K562 (cell line): ENCODE data around the gene ABCA1. TPM values are rescaled to one million over a fixed set of nuclear protein-coding genes. Genes with fewer than 3 reads are reported as not detected.

Experiments used
- ATF1 ChIP-seq, 2 experiments: fragments of 450-650 bp in 1 of 2; IDR thresholded peaks; 2 replicates each; pipeline ENCODE4 v1.6.1; 2016; ENCODE audit warnings: missing compliant biosample characterization in 1 of 2, missing genetic modification characterization in 1 of 2
- CBFA2T3 ChIP-seq: fragments of 450-650 bp; IDR thresholded peaks from 2 replicates; pipeline ENCODE4 v1.6.1; 2017
- DPF2 ChIP-seq: fragments of 450-650 bp; IDR thresholded peaks from 2 replicates; pipeline ENCODE4 v1.6.1; 2016
- HDAC2 ChIP-seq: fragments of 450-650 bp; IDR thresholded peaks from 2 replicates; pipeline ENCODE4 v1.6.1; 2016; ENCODE audit warnings: mild to moderate bottlenecking
- HDAC3 ChIP-seq: fragments of 450-650 bp; IDR thresholded peaks from 2 replicates; pipeline ENCODE4 v1.6.1; 2018; ENCODE audit warnings: borderline replicate concordance, mild to moderate bottlenecking, moderate library complexity; ENCODE audit not compliant: partially characterized antibody
- HIVEP1 ChIP-seq: fragments of 250-450 bp; sonication (Bioruptor Pico); IDR thresholded peaks from 2 replicates; pipeline ENCODE4 v1.4.0; 2020; ENCODE audit warnings: mild to moderate bottlenecking
- NCOR1 ChIP-seq: fragments of 450-650 bp; IDR thresholded peaks from 2 replicates; pipeline ENCODE4 v1.6.1; 2016; ENCODE audit warnings: mild to moderate bottlenecking, moderate library complexity
- NFATC3 ChIP-seq: fragments of 450-650 bp; IDR thresholded peaks from 2 replicates; pipeline ENCODE4 v1.6.1; 2017; ENCODE audit warnings: mild to moderate bottlenecking
- PCBP1 ChIP-seq: fragments of 200-400 bp; formaldehyde crosslinking; IDR thresholded peaks from 2 replicates; pipeline ENCODE4 v1.6.1; 2018; ENCODE audit warnings: mild to moderate bottlenecking, low read depth, low read length; ENCODE audit not compliant: poor library complexity, severe bottlenecking
- PHB ChIP-seq: fragments of 250-450 bp; sonication (Bioruptor Pico); IDR thresholded peaks from 2 replicates; pipeline ENCODE4 v1.5.0; 2021
- SOX6 ChIP-seq: fragments of 450-650 bp; IDR thresholded peaks from 2 replicates; pipeline ENCODE4 v1.6.1; 2014; ENCODE audit warnings: mild to moderate bottlenecking
- STAT5B ChIP-seq: fragments of 250-450 bp; sonication (Bioruptor Pico); IDR thresholded peaks from 2 replicates; pipeline ENCODE4 v1.8.0; 2021; ENCODE audit warnings: mild to moderate bottlenecking, inconsistent platforms
- TEAD4 ChIP-seq, 2 experiments: sonication (generic) in 1 of 2; formaldehyde crosslinking in 1 of 2; IDR thresholded peaks; 2 replicates each; pipeline versions ENCODE4 v1.6.1 to v1.8.0; 2012 to 2022; ENCODE audit warnings: borderline replicate concordance in 1 of 2, inconsistent platforms in 1 of 2, low read length in 1 of 2, mild to moderate bottlenecking in 1 of 2, missing genetic modification reagents in 1 of 2
- ZNF75A ChIP-seq: fragments of 450-650 bp; formaldehyde crosslinking; IDR thresholded peaks from 2 replicates; pipeline ENCODE4 v1.4.0; 2020; ENCODE audit warnings: mild to moderate bottlenecking
- ZSCAN29 ChIP-seq: fragments of 450-650 bp; IDR thresholded peaks from 2 replicates; pipeline ENCODE4 v1.6.1; 2017
- polyA plus RNA-seq, 8 experiments: library from polyadenylated mRNA; depleted of rRNA in 4 of 8; stranded (reverse) in 5 of 8; unstranded in 3 of 8; fragments of >200 nt; fragmentation: Nextera tagmentation in 2 of 8; fragmentation: Illumina TruSeq in 1 of 8; extraction: Ambion mirVana in 2 of 8; extraction: Trizol in 1 of 8; gene quantifications; 2 replicates each; pipeline versions ENCODE4 v1.2.1 to v1.2.3, GENCODE V29; 2011 to 2014; ENCODE audit warnings: inconsistent platforms in 1 of 8, missing spikeins in 1 of 8
- total RNA-seq, 7 experiments: library from RNA; depleted of rRNA in 6 of 7; stranded (reverse); fragments of >200 nt in 6 of 7; fragmentation: Illumina TruSeq in 2 of 7; extraction: Trizol in 2 of 7; gene quantifications; 2 replicates each; pipeline versions ENCODE4 v1.2.1 to v1.2.3, GENCODE V29; 2011 to 2021; ENCODE audit warnings: low replicate concordance in 1 of 7
- TF ChIP-seq, protein P1 (sequence below): fragments of 450-650 bp; IDR thresholded peaks from 2 replicates; pipeline ENCODE4 v1.6.1; 2016; ENCODE audit warnings: mild to moderate bottlenecking
- TF ChIP-seq, protein P2 (sequence below), 2 experiments: fragments of 450-650 bp in 1 of 2; IDR thresholded peaks; 2 replicates each; pipeline ENCODE4 v1.6.1; 2011 to 2017; ENCODE audit warnings: low read depth in 2 of 2, antibody characterized with exemption in 1 of 2, borderline replicate concordance in 1 of 2, low read length in 1 of 2, mild to moderate bottlenecking in 1 of 2, mixed read lengths in 1 of 2; ENCODE audit not compliant: control insufficient read depth in 1 of 2
- TF ChIP-seq, protein P3 (sequence below): fragments of 250-450 bp; sonication (Bioruptor Pico); IDR thresholded peaks from 2 replicates; pipeline ENCODE4 v1.5.0; 2020; ENCODE audit warnings: mild to moderate bottlenecking
- TF ChIP-seq, protein P4 (sequence below): fragments of 450-650 bp; IDR thresholded peaks from 2 replicates; pipeline ENCODE4 v1.6.1; 2017; ENCODE audit warnings: antibody characterized with exemption, mild to moderate bottlenecking

The ABCA1 gene
- total and polyA plus RNA-seq, 9 of the 15 experiments (the other 6 are each of a cell fraction or from before 2014, with no cell fraction given) = under 0.01 to 0.18 (median 0.02) TPM; not detected in 5

DNA sequence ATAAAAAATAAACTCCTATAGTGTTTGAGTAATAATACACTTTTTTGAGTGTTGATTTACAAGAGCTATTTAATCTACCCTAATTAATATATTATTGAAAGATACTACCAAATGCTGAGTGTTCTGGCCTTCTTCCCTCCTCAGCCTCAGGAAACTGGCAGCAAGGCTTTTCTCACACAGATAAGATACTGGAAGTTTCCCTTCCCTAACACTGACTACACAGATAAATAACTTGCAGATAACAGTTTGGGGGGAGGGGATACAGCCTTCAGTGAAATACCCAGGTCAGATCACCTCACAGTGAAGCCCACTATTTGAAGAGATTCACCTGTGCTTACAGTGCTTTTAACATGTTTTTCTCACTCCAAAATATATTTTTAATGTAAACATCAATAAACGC lies 182.1 kb downstream of the ABCA1 start (continued):
- TF ChIP-seq HIVEP1 (CRISPR knock-in tag) = no peak
- TF ChIP-seq HDAC2 = 0 out of 2 replicates have a peak, but pooled peaks have one; percentile 36
- TF ChIP-seq NCOR1 = peak; percentile 48
- TF ChIP-seq, protein P1, sequence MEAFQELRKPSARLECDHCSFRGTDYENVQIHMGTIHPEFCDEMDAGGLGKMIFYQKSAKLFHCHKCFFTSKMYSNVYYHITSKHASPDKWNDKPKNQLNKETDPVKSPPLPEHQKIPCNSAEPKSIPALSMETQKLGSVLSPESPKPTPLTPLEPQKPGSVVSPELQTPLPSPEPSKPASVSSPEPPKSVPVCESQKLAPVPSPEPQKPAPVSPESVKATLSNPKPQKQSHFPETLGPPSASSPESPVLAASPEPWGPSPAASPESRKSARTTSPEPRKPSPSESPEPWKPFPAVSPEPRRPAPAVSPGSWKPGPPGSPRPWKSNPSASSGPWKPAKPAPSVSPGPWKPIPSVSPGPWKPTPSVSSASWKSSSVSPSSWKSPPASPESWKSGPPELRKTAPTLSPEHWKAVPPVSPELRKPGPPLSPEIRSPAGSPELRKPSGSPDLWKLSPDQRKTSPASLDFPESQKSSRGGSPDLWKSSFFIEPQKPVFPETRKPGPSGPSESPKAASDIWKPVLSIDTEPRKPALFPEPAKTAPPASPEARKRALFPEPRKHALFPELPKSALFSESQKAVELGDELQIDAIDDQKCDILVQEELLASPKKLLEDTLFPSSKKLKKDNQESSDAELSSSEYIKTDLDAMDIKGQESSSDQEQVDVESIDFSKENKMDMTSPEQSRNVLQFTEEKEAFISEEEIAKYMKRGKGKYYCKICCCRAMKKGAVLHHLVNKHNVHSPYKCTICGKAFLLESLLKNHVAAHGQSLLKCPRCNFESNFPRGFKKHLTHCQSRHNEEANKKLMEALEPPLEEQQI = 0 out of 2 replicates have a peak, but pooled peaks have one; percentile 38
- TF ChIP-seq NFATC3 = no peak
- TF ChIP-seq, protein P2, sequence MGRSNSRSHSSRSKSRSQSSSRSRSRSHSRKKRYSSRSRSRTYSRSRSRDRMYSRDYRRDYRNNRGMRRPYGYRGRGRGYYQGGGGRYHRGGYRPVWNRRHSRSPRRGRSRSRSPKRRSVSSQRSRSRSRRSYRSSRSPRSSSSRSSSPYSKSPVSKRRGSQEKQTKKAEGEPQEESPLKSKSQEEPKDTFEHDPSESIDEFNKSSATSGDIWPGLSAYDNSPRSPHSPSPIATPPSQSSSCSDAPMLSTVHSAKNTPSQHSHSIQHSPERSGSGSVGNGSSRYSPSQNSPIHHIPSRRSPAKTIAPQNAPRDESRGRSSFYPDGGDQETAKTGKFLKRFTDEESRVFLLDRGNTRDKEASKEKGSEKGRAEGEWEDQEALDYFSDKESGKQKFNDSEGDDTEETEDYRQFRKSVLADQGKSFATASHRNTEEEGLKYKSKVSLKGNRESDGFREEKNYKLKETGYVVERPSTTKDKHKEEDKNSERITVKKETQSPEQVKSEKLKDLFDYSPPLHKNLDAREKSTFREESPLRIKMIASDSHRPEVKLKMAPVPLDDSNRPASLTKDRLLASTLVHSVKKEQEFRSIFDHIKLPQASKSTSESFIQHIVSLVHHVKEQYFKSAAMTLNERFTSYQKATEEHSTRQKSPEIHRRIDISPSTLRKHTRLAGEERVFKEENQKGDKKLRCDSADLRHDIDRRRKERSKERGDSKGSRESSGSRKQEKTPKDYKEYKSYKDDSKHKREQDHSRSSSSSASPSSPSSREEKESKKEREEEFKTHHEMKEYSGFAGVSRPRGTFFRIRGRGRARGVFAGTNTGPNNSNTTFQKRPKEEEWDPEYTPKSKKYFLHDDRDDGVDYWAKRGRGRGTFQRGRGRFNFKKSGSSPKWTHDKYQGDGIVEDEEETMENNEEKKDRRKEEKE (IDR thresholded peaks at IDR 0.05; ENCODE audit: borderline replicate concordance in 1 of 2, control insufficient read depth in 1 of 2, low read depth in 2 of 2, low read length in 1 of 2) = no peak
- TF ChIP-seq, protein P3, sequence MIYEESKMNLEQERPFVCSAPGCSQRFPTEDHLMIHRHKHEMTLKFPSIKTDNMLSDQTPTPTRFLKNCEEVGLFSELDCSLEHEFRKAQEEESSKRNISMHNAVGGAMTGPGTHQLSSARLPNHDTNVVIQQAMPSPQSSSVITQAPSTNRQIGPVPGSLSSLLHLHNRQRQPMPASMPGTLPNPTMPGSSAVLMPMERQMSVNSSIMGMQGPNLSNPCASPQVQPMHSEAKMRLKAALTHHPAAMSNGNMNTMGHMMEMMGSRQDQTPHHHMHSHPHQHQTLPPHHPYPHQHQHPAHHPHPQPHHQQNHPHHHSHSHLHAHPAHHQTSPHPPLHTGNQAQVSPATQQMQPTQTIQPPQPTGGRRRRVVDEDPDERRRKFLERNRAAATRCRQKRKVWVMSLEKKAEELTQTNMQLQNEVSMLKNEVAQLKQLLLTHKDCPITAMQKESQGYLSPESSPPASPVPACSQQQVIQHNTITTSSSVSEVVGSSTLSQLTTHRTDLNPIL (CRISPR knock-in tag) = no peak
- TF ChIP-seq, protein P4, sequence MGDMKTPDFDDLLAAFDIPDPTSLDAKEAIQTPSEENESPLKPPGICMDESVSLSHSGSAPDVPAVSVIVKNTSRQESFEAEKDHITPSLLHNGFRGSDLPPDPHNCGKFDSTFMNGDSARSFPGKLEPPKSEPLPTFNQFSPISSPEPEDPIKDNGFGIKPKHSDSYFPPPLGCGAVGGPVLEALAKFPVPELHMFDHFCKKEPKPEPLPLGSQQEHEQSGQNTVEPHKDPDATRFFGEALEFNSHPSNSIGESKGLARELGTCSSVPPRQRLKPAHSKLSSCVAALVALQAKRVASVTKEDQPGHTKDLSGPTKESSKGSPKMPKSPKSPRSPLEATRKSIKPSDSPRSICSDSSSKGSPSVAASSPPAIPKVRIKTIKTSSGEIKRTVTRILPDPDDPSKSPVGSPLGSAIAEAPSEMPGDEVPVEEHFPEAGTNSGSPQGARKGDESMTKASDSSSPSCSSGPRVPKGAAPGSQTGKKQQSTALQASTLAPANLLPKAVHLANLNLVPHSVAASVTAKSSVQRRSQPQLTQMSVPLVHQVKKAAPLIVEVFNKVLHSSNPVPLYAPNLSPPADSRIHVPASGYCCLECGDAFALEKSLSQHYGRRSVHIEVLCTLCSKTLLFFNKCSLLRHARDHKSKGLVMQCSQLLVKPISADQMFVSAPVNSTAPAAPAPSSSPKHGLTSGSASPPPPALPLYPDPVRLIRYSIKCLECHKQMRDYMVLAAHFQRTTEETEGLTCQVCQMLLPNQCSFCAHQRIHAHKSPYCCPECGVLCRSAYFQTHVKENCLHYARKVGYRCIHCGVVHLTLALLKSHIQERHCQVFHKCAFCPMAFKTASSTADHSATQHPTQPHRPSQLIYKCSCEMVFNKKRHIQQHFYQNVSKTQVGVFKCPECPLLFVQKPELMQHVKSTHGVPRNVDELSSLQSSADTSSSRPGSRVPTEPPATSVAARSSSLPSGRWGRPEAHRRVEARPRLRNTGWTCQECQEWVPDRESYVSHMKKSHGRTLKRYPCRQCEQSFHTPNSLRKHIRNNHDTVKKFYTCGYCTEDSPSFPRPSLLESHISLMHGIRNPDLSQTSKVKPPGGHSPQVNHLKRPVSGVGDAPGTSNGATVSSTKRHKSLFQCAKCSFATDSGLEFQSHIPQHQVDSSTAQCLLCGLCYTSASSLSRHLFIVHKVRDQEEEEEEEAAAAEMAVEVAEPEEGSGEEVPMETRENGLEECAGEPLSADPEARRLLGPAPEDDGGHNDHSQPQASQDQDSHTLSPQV = no peak
- TF ChIP-seq DPF2 = peak; percentile 85
- no peak for TF ChIP-seq PCBP1
- peak; percentile 70 for TF ChIP-seq CBFA2T3
- TF ChIP-seq TEAD4 (IDR thresholded peaks at IDR 0.05; ENCODE audit: low read length) = peak; percentile 52; the same call in 1 of the 2 replicates
- no peak for TF ChIP-seq TEAD4 (CRISPR knock-in tag; IDR thresholded peaks at IDR 0.05; ENCODE audit: borderline replicate concordance)
- no peak for TF ChIP-seq ZSCAN29
- TF ChIP-seq ZNF75A = peak; percentile 81
- TF ChIP-seq PHB (CRISPR knock-in tag) = no peak
- peak; percentile 49; the same call in 1 of the 2 replicates for TF ChIP-seq SOX6
- TF ChIP-seq ATF1 (CRISPR knock-in tag; IDR thresholded peaks at IDR 0.05) = no peak
- no peak for TF ChIP-seq ATF1 (tag; IDR thresholded peaks at IDR 0.05)
- TF ChIP-seq HDAC3 = peak; percentile 43
- TF ChIP-seq STAT5B = no peak
